HG02588 (cell line): ENCODE measurements around the gene KPNB1.
"Not testable (repeated sequence)": the region's sequence is repeated elsewhere in the genome, so short reads cannot be mapped to it uniquely, and the experiment has no call there.

Experiments
- ATAC-seq: cut with Tn5 transposase; IDR thresholded peaks from one replicate; pipeline ENCODE4 v1.9.1; 2021; ENCODE audit warnings: mild to moderate bottlenecking, moderate library complexity; ENCODE audit not compliant: unreplicated experiment

The KPNB1 gene

GRCh38 chr17:47676199-47676472 lies 26.4 kb downstream of the KPNB1 start:
- no peak for ATAC-seq

- no peak for ATAC-seq
These were observed 26.9 kb downstream of the KPNB1 start for GRCh38 chr17:47676510-47677165.

GRCh38 chr17:47678196-47678595 lies 28.5 kb downstream of the KPNB1 start:
- ATAC-seq, result no peak

- no peak for ATAC-seq
These were observed 32.4 kb downstream of the KPNB1 start for GRCh38 chr17:47682138-47682537.

- ATAC-seq, result not testable (repeated sequence)
These were observed 33.0 kb downstream of the KPNB1 start for GRCh38 chr17:47682727-47683126.

- no peak for ATAC-seq
These were observed 34.3 kb downstream of the KPNB1 start for GRCh38 chr17:47684025-47684424.

- ATAC-seq, result no peak
These were observed 34.9 kb downstream of the KPNB1 start for GRCh38 chr17:47684535-47685193.

GRCh38 chr17:47685556-47686275 lies 36.0 kb downstream of the KPNB1 start:
- no peak for ATAC-seq

- no peak for ATAC-seq
These were observed 36.5 kb downstream of the KPNB1 start for GRCh38 chr17:47686276-47686635.

- no peak for ATAC-seq
These were observed 37.1 kb downstream of the KPNB1 start for GRCh38 chr17:47686664-47687327.

- ATAC-seq, result no peak
These were observed 37.6 kb downstream of the KPNB1 start for GRCh38 chr17:47687328-47687690.

- ATAC-seq, result no peak
These were observed 38.0 kb downstream of the KPNB1 start for GRCh38 chr17:47687748-47688147.

- no peak for ATAC-seq
These were observed 40.4 kb downstream of the KPNB1 start for GRCh38 chr17:47690121-47690520.

GRCh38 chr17:47692137-47692894 lies 42.6 kb downstream of the KPNB1 start:
- no peak for ATAC-seq

GRCh38 chr17:47692895-47693730 lies 43.4 kb downstream of the KPNB1 start:
- ATAC-seq, result no peak

- ATAC-seq, result no peak
These were observed 44.2 kb downstream of the KPNB1 start, which contains the start of gene TBKBP1 for GRCh38 chr17:47693731-47694580. TSS of gene TBKBP1 (plus strand) at chr17:47694161. CDS start at chr17:47696113, 1,952 bp downstream.

- ATAC-seq, result no peak
These were observed 45.1 kb downstream of the KPNB1 start for GRCh38 chr17:47694581-47695428.
